Astrocyte of the cerebellum (primary cell): Measurements from ENCODE around the gene VMP1.
"Not testable (repeated sequence)": the region's sequence is repeated elsewhere in the genome, so short reads cannot be mapped to it uniquely, and the experiment has no call there.

Experiments
- DNase-seq: peaks from one replicate; pipeline ENCODE4 v3.0.0-alpha.2; 2011; ENCODE audit warnings: low read depth
- H3K4me3 ChIP-seq: 2 replicates; pipeline ENCODE4 v1.5.1; 2011; ENCODE audit warnings: mild to moderate bottlenecking, low read depth, low read length, moderate library complexity
- CTCF ChIP-seq: IDR thresholded peaks from 2 replicates; pipeline ENCODE4 v1.5.1; 2012; ENCODE audit warnings: low read length, low read depth, moderate library complexity, mild to moderate bottlenecking; ENCODE audit errors: missing control alignments
- in situ Hi-C: cut with HindIII; loops from 2 replicates; pipeline ENCODE4 v1.10.0; 2017; ENCODE audit warnings: low sequenced_read_pairs

Gene VMP1

GRCh38 chr17:59853168-59853918 lies 145.9 kb downstream of the VMP1 start:
- no peak for DNase-seq
- H3K4me3 ChIP-seq = no peak overlapping the region
- peak; percentile 52 for TF ChIP-seq CTCF
- in situ Hi-C loops = no loop called here

- in situ Hi-C loops, H3K4me3 ChIP-seq, DNase-seq: not testable (repeated sequence)
Observed at GRCh38 chr17:59853919-59854729, 146.7 kb downstream of the VMP1 start.

- TF ChIP-seq CTCF = no peak
- DNase-seq = no peak
- no peak overlapping the region for H3K4me3 ChIP-seq
- in situ Hi-C loops = no loop called here
Observed at GRCh38 chr17:59856859-59857794, 149.7 kb downstream of the VMP1 start.

- in situ Hi-C loops = no loop called here
- no peak for DNase-seq
- no peak for TF ChIP-seq CTCF
- no peak overlapping the region for H3K4me3 ChIP-seq
Observed at GRCh38 chr17:59858167-59858816, 150.8 kb downstream of the VMP1 start.

- no peak overlapping the region for H3K4me3 ChIP-seq
- DNase-seq = no peak
- no peak for TF ChIP-seq CTCF
- in situ Hi-C loops = no loop called here
Observed at GRCh38 chr17:59858932-59859331, 151.5 kb downstream of the VMP1 start.

GRCh38 chr17:59859444-59860025 lies 152.1 kb downstream of the VMP1 start:
- in situ Hi-C loops = no loop called here
- no peak for DNase-seq
- no peak overlapping the region for H3K4me3 ChIP-seq
- peak; percentile 30 for TF ChIP-seq CTCF
